ENCODE results near the gene TMEM125. TPM values are rescaled to one million over a fixed set of nuclear protein-coding genes. Genes with fewer than 3 reads are reported as not detected.

The TMEM125 gene
- total RNA-seq, 2 donors from 2014 or later = 59.8 to 80.0 TPM

GRCh38 chr1:43318831-43319230 lies 49.0 kb downstream of the TMEM125 start:
- DNase-seq = no peak
- TF ChIP-seq, protein P1, sequence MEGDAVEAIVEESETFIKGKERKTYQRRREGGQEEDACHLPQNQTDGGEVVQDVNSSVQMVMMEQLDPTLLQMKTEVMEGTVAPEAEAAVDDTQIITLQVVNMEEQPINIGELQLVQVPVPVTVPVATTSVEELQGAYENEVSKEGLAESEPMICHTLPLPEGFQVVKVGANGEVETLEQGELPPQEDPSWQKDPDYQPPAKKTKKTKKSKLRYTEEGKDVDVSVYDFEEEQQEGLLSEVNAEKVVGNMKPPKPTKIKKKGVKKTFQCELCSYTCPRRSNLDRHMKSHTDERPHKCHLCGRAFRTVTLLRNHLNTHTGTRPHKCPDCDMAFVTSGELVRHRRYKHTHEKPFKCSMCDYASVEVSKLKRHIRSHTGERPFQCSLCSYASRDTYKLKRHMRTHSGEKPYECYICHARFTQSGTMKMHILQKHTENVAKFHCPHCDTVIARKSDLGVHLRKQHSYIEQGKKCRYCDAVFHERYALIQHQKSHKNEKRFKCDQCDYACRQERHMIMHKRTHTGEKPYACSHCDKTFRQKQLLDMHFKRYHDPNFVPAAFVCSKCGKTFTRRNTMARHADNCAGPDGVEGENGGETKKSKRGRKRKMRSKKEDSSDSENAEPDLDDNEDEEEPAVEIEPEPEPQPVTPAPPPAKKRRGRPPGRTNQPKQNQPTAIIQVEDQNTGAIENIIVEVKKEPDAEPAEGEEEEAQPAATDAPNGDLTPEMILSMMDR (IDR thresholded peaks at IDR 0.05) = no peak
- Histone ChIP-seq H3K27me3 (no peaks in the 10 kb centered on the region), H3K27ac (no peak overlapping the region), H3K4me3 (no peak overlapping the region), H3K9me3 (no peaks in the 10 kb centered on the region), H3K4me1 (no peaks in the 10 kb centered on the region), H3K36me3 (no peaks in the 10 kb centered on the region), H3K9ac (ENCODE audit: low read depth in 2 of 2, low read length in 2 of 2) (no peak overlapping the region)
- intact Hi-C loops (cut with DNase I) = no loop called here

- Histone ChIP-seq H3K36me3 (no peaks in the 10 kb centered on the region), H3K9ac (ENCODE audit: low read depth in 2 of 2, low read length in 2 of 2) (no peak overlapping the region), H3K4me3 (no peak overlapping the region), H3K27ac (no peak overlapping the region), H3K4me1 (no peaks in the 10 kb centered on the region), H3K27me3 (no peaks in the 10 kb centered on the region), H3K9me3 (no peaks in the 10 kb centered on the region)
- intact Hi-C loops (cut with DNase I) = no loop called here
- TF ChIP-seq, protein P1 (IDR thresholded peaks at IDR 0.05) = no peak
- no peak for DNase-seq
These were observed 49.5 kb downstream of the TMEM125 start for GRCh38 chr1:43319288-43319687.

DNA sequence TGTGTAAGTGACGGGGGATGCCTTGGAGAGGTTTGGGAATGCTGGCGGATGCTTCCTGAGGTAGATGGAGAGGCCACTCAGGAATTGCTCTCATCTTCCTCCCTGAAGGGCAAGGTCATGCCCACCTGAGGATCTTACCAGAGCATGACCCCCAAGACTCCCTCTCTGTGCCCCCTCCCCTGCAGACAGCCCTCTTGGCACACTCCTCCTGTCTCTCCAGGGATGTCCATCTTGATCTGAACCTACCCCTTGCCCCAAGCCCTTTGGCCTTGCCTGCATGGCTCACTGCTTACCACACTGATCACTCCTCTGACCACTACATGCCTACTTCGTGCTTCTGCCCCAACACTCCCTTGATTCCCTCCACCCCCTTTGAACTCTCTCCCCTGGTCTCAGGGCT lies 50.0 kb downstream of the TMEM125 start:
- intact Hi-C loops (cut with DNase I) = no loop called here
- Histone ChIP-seq H3K9ac (ENCODE audit: low read depth in 2 of 2, low read length in 2 of 2) (no peak overlapping the region), H3K27me3 (no peaks in the 10 kb centered on the region), H3K4me1 (no peaks in the 10 kb centered on the region), H3K4me3 (no peak overlapping the region), H3K36me3 (no peaks in the 10 kb centered on the region), H3K27ac (no peak overlapping the region), H3K9me3 (no peaks in the 10 kb centered on the region)
- DNase-seq = no peak
- TF ChIP-seq, protein P1 (IDR thresholded peaks at IDR 0.05) = no peak

DNA sequence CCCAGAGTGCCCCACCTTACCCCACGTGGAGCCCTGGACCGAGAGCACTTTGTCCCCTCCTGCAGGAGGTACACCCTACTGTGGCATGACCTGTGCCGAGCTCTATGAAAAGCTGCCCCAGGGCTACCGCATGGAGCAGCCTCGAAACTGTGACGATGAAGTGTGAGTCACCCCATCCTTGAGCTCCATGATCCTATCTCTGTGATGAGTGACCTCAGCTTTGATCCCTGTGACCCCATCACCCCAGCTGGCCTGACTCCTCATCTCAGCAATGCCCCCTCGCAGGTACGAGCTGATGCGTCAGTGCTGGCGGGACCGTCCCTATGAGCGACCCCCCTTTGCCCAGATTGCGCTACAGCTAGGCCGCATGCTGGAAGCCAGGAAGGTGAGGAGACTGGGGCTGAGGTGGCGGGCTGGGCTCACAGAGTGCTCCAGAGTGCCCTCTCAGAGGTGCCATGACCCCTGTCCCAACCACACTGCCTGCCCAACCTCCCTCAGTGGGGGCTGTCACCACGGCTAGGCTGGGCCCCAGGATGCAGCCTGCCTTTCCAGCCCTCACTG lies 51.6 kb downstream of the TMEM125 start:
- Histone ChIP-seq H3K27me3 (no peaks in the 10 kb centered on the region), H3K27ac (no peak overlapping the region), H3K9me3 (no peaks in the 10 kb centered on the region), H3K9ac (ENCODE audit: low read depth in 2 of 2, low read length in 2 of 2) (no peak overlapping the region), H3K4me3 (no peak overlapping the region), H3K36me3 (no peaks in the 10 kb centered on the region), H3K4me1 (no peaks in the 10 kb centered on the region)
- intact Hi-C loops (cut with DNase I) = no loop called here
- TF ChIP-seq, protein P1 (IDR thresholded peaks at IDR 0.05) = no peak
- no peak for DNase-seq

DNA sequence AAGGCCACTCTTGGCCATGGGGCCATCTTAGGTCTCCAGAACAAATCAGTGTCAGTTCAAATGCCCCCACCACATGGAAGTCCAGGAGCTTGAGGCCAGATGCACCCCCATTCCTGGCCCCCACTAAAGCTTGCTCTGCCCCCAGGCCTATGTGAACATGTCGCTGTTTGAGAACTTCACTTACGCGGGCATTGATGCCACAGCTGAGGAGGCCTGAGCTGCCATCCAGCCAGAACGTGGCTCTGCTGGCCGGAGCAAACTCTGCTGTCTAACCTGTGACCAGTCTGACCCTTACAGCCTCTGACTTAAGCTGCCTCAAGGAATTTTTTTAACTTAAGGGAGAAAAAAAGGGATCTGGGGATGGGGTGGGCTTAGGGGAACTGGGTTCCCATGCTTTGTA lies 52.7 kb downstream of the TMEM125 start:
- no peak for DNase-seq
- intact Hi-C loops (cut with DNase I) = no loop called here
- Histone ChIP-seq H3K36me3 (no peaks in the 10 kb centered on the region), H3K4me1 (no peaks in the 10 kb centered on the region), H3K9ac (ENCODE audit: low read depth in 2 of 2, low read length in 2 of 2) (no peak overlapping the region), H3K4me3 (no peak overlapping the region), H3K9me3 (no peaks in the 10 kb centered on the region), H3K27me3 (no peaks in the 10 kb centered on the region), H3K27ac (no peak overlapping the region)
- TF ChIP-seq, protein P1 (IDR thresholded peaks at IDR 0.05) = no peak

Other genes with a start within 250 kb of the TMEM125 start
- 10 to 100 TPM; 28.4 to 85.4 TPM for gene EBNA1BP2, start 97.7 kb upstream of the TMEM125 start, total RNA-seq
- gene CFAP57, start 97.7 kb upstream of the TMEM125 start, total RNA-seq = under 1 TPM in 1 of 2 donors, not detected in 1; 0.66 TPM
- gene C1orf210, start 15.6 kb downstream of the TMEM125 start, total RNA-seq = 10 to 100 TPM; 67.4 to 94.3 TPM
- 1 to 10 TPM; 5.1 to 7.6 TPM for gene TIE1, start 31.0 kb downstream of the TMEM125 start, total RNA-seq
- gene MPL, start 67.8 kb downstream of the TMEM125 start, total RNA-seq = under 1 TPM in 1 of 2 donors, not detected in 1; 0.12 TPM
- gene CDC20, start 89.0 kb downstream of the TMEM125 start, total RNA-seq = 100 to 1,000 TPM in 1 of 2 donors, 10 to 100 TPM in 1; 42.6 to 201 TPM
- 100 to 1,000 TPM; 165 to 176 TPM for gene ELOVL1, start 98.0 kb downstream of the TMEM125 start, total RNA-seq
- 10 to 100 TPM; 39.2 to 51.3 TPM for gene MED8, start 119.8 kb downstream of the TMEM125 start, total RNA-seq
- gene SZT2, start 119.9 kb downstream of the TMEM125 start, total RNA-seq = 10 to 100 TPM; 34.8 to 50.5 TPM
- gene HYI, start 183.9 kb downstream of the TMEM125 start, total RNA-seq = 10 to 100 TPM; 50.8 to 55.6 TPM